Liver (tissue), 9 donors: ENCODE measurements around the gene CD82. TPM values are rescaled to one million over a fixed set of nuclear protein-coding genes. Genes with fewer than 3 reads are reported as not detected.

Experiments used
- DNase-seq: peaks from one replicate; pipeline ENCODE4 v3.0.0-alpha.2; 2017; ENCODE audit warnings: low spot score
- H3K27ac ChIP-seq, 2 donors: one replicate each; pipeline ENCODE4 v1.7.0; 2013; ENCODE audit warnings: inconsistent platforms in 2 of 2, low read length in 2 of 2, control low read depth in 1 of 2, low read depth in 1 of 2, mild to moderate bottlenecking in 1 of 2
- H3K27me3 ChIP-seq, 4 donors: one replicate each; pipeline versions ENCODE4 v1.6.1 to v1.7.0; 2013; ENCODE audit warnings: low read length in 3 of 4, inconsistent platforms in 1 of 4, mild to moderate bottlenecking in 1 of 4, moderate library complexity in 1 of 4; ENCODE audit not compliant: control insufficient read depth in 4 of 4, insufficient read depth in 4 of 4
- H3K36me3 ChIP-seq, 4 donors: one replicate each; pipeline versions ENCODE4 v1.6.1 to v1.7.0; 2013; ENCODE audit warnings: low read length in 3 of 4, mild to moderate bottlenecking in 3 of 4, low read depth in 1 of 4, moderate library complexity in 1 of 4; ENCODE audit not compliant: control insufficient read depth in 4 of 4, insufficient read depth in 3 of 4
- H3K4me1 ChIP-seq, 4 donors: one replicate each; pipeline versions ENCODE4 v1.6.1 to v1.7.0; 2013; ENCODE audit warnings: low read length in 3 of 4, mild to moderate bottlenecking in 3 of 4, moderate library complexity in 1 of 4; ENCODE audit not compliant: control insufficient read depth in 4 of 4, insufficient read depth in 4 of 4
- H3K4me3 ChIP-seq, 3 donors: one replicate each; pipeline versions ENCODE4 v1.6.1 to v1.7.0; 2013; ENCODE audit warnings: low read length in 3 of 3, control low read depth in 1 of 3, low read depth in 1 of 3, mild to moderate bottlenecking in 1 of 3
- H3K9ac ChIP-seq, 2 donors: one replicate each; pipeline ENCODE4 v1.7.0; 2013; ENCODE audit warnings: low read length in 2 of 2, mild to moderate bottlenecking in 2 of 2, moderate library complexity in 2 of 2, control low read depth in 1 of 2, low read depth in 1 of 2
- H3K9me3 ChIP-seq, 4 donors: one replicate each; pipeline versions ENCODE4 v1.6.1 to v1.7.0; 2013; ENCODE audit warnings: low read length in 3 of 4; ENCODE audit not compliant: control insufficient read depth in 4 of 4
- CTCF ChIP-seq: fragments of 150-350 bp; IDR thresholded peaks from 2 replicates; pipeline ENCODE4 v1.5.1; 2017; ENCODE audit warnings: improper control_type of control experiment, low read depth, low read length; ENCODE audit not compliant: missing input control
- EGR1 ChIP-seq, 2 donors: IDR thresholded peaks; 2 replicates each; pipeline ENCODE4 v1.6.1; 2016 to 2018; ENCODE audit warnings: antibody characterized with exemption in 2 of 2, low read depth in 2 of 2
- FOXA1 ChIP-seq: IDR thresholded peaks from 2 replicates; pipeline ENCODE4 v1.6.1; 2016; ENCODE audit warnings: antibody characterized with exemption
- FOXA2 ChIP-seq: IDR thresholded peaks from 2 replicates; pipeline ENCODE4 v1.6.1; 2016; ENCODE audit warnings: antibody characterized with exemption
- GABPA ChIP-seq, 2 donors: IDR thresholded peaks in 1 of 2; conservative IDR thresholded peaks in 1 of 2; 2 replicates each; pipeline ENCODE4 v1.6.1; 2016; ENCODE audit warnings: antibody characterized with exemption in 2 of 2, mild to moderate bottlenecking in 1 of 2, moderate library complexity in 1 of 2
- HNF4A ChIP-seq, 2 donors: conservative IDR thresholded peaks; 2 replicates each; pipeline ENCODE4 v1.6.1; 2016; ENCODE audit warnings: antibody characterized with exemption in 2 of 2, mild to moderate bottlenecking in 2 of 2
- JUND ChIP-seq, 2 donors: IDR thresholded peaks; 2 replicates each; pipeline ENCODE4 v1.6.1; 2016; ENCODE audit warnings: antibody characterized with exemption in 2 of 2
- MAX ChIP-seq: IDR thresholded peaks from 2 replicates; pipeline ENCODE4 v1.6.1; 2016; ENCODE audit warnings: antibody characterized with exemption
- NR2F2 ChIP-seq: IDR thresholded peaks from 2 replicates; pipeline ENCODE4 v1.6.1; 2016; ENCODE audit warnings: antibody characterized with exemption
- RAD21 ChIP-seq, 2 donors: IDR thresholded peaks; 2 replicates each; pipeline ENCODE4 v1.6.1; 2016; ENCODE audit warnings: antibody characterized with exemption in 2 of 2, mild to moderate bottlenecking in 2 of 2
- REST ChIP-seq: IDR thresholded peaks from 2 replicates; pipeline ENCODE4 v1.6.1; 2016; ENCODE audit warnings: antibody characterized with exemption, mild to moderate bottlenecking
- RXRA ChIP-seq, 2 donors: IDR thresholded peaks; 2 replicates each; pipeline ENCODE4 v1.6.1; 2017 to 2018; ENCODE audit warnings: antibody characterized with exemption in 2 of 2, mild to moderate bottlenecking in 1 of 2
- SP1 ChIP-seq: IDR thresholded peaks from 2 replicates; pipeline ENCODE4 v1.6.1; 2018; ENCODE audit warnings: antibody characterized with exemption, mild to moderate bottlenecking
- TAF1 ChIP-seq: conservative IDR thresholded peaks from 2 replicates; pipeline ENCODE4 v1.6.1; 2016; ENCODE audit warnings: antibody characterized with exemption, mild to moderate bottlenecking
- YY1 ChIP-seq: IDR thresholded peaks from 2 replicates; pipeline ENCODE4 v1.6.1; 2016; ENCODE audit warnings: antibody characterized with exemption, mild to moderate bottlenecking
- ZBTB33 ChIP-seq: IDR thresholded peaks from 2 replicates; pipeline ENCODE4 v1.6.1; 2016; ENCODE audit warnings: antibody characterized with exemption
- WGBS: extraction: QIAGEN DNeasy Blood & Tissue Kit; methylation state at CpG from one replicate; pipeline ENCODE4 v1.1.7; 2013; 5-methylcytosine and 5-hydroxymethylcytosine counted together
- polyA plus RNA-seq, 2 donors: library from polyadenylated mRNA; stranded (reverse) in 1 of 2; unstranded in 1 of 2; fragments of 200-250 nt in 1 of 2; fragments of >200 nt in 1 of 2; fragmentation: Nextera tagmentation in 1 of 2; extraction: Ambion mirVana in 1 of 2; gene quantifications; one replicate each; pipeline versions ENCODE4 v1.2.1 to v1.2.3, GENCODE V29; 2013 to 2015
- total RNA-seq, 2 donors: library from RNA; depleted of rRNA; stranded (reverse); fragments of >200 nt; gene quantifications; one replicate each; pipeline ENCODE4 v1.2.3, GENCODE V29; 2014
- donor health status: healthy.
- donor health status: healthy.
- donor health status: healthy.
- donor health status: healthy.
- donor health status: healthy.

CD82 gene
- total and polyA plus RNA-seq, 4 donors, result 27.4 to 82.6 (median 47.8) TPM

GRCh38 chr11:44527476-44527875 is 38.0 kb upstream of the CD82 start:
- Histone ChIP-seq H3K36me3 (no peaks in the 10 kb centered on the region), H3K27me3 (no peaks in the 10 kb centered on the region), H3K9ac (no peak overlapping the region), H3K4me3 (no peak overlapping the region), H3K9me3 (no peaks in the 10 kb centered on the region), H3K27ac (no peak overlapping the region), H3K4me1 (no peaks in the 10 kb centered on the region)
- TF ChIP-seq YY1 (no peak), TAF1 (no peak), RAD21 (IDR thresholded peaks at IDR 0.05) (no peak), FOXA2 (no peak), EGR1 (IDR thresholded peaks at IDR 0.05; ENCODE audit: low read depth in 2 of 2) (no peak), GABPA (IDR thresholded peaks at IDR 0.05 in 1 of 2, conservative IDR thresholded peaks at IDR 0.05 in 1 of 2) (no peak), MAX (no peak), HNF4A (conservative IDR thresholded peaks at IDR 0.05) (no peak), JUND (IDR thresholded peaks at IDR 0.05) (no peak), SP1 (no peak), RXRA (IDR thresholded peaks at IDR 0.05) (no peak)
- no peak for DNase-seq
- 85% methylated on average over 10 of the region's 10 CpGs for WGBS

GRCh38 chr11:44528103-44528502 is 37.4 kb upstream of the CD82 start:
- H3K9me3 ChIP-seq, result no peaks in the 10 kb centered on the region
- H3K27me3 ChIP-seq, result no peaks in the 10 kb centered on the region
- no peak overlapping the region for H3K4me3 ChIP-seq
- 72% methylated on average over 8 of the region's 8 CpGs for WGBS
- no peak overlapping the region for H3K27ac ChIP-seq
- H3K9ac ChIP-seq, result no peak overlapping the region
- H3K36me3 ChIP-seq, result no peaks in the 10 kb centered on the region
- DNase-seq, result no peak
- no peaks in the 10 kb centered on the region for H3K4me1 ChIP-seq
- TF ChIP-seq REST (no peak), FOXA2 (no peak), ZBTB33 (no peak), RXRA (IDR thresholded peaks at IDR 0.05) (no peak), NR2F2 (no peak), SP1 (no peak), EGR1 (IDR thresholded peaks at IDR 0.05; ENCODE audit: low read depth in 2 of 2) (no peak), FOXA1 (no peak), CTCF (no peak), TAF1 (no peak), YY1 (no peak), MAX (no peak)
